Measurements from ENCODE around the gene ARHGEF38.

ARHGEF38 gene

DNA sequence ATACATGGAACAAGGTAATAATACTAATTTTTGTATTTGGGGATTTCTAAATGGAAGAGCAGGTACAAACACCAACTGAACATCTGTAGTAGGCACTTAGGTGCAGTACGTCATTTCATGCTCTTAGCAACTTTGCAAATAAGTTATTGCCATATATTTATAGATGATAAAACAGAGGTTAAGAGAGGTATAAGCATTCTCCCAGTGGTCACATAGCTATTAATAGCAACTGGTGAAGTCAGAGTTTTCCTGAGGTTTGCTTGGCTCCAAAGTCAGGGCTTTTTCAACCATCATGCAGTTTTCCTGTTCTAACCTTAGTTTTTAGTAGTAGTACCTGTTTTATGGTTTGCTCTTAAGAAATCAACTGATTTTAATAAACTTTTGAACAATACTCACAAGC is 10.9 kb downstream of the ARHGEF38 start:
- no peak overlapping the region for H3K9ac ChIP-seq (ENCODE audit: low read length)
- no peak overlapping the region for H3K23ac ChIP-seq (ENCODE audit: low read length in 2 of 2)
- no peak overlapping the region for H2BK120ac ChIP-seq (ENCODE audit: low read depth, low read length)
- no peak overlapping the region for H3K27ac ChIP-seq (ENCODE audit: low read length, poor library complexity, severe bottlenecking)
- no peaks in the 10 kb centered on the region for H3K9me3 ChIP-seq (ENCODE audit: control insufficient read depth, low read length)
- no peak overlapping the region for H2BK15ac ChIP-seq (ENCODE audit: low read depth, poor library complexity, severe bottlenecking)
- H3K18ac ChIP-seq (ENCODE audit: low read depth in 1 of 2, low read length in 2 of 2) = no peak overlapping the region
- H3K4me2 ChIP-seq (ENCODE audit: low read length, poor library complexity, severe bottlenecking) = no peak overlapping the region
- no peak overlapping the region for H2BK5ac ChIP-seq (ENCODE audit: low read depth, low read length, poor library complexity, severe bottlenecking)
- H4K8ac ChIP-seq (ENCODE audit: low read length) = no peak overlapping the region
- DNase-seq = no peak
- no peaks in the 10 kb centered on the region for H3K27me3 ChIP-seq (ENCODE audit: control insufficient read depth in 1 of 2, insufficient read depth in 1 of 2, low read length in 2 of 2)
- no peak overlapping the region for H3K4ac ChIP-seq (ENCODE audit: low read depth in 1 of 2, low read length in 2 of 2)
- no peaks in the 10 kb centered on the region for H3K36me3 ChIP-seq (ENCODE audit: control insufficient read depth in 1 of 2, insufficient read depth in 2 of 2, low read depth in 1 of 2, low read length in 2 of 2)
- no peak overlapping the region for H3K4me3 ChIP-seq (ENCODE audit: insufficient read depth in 1 of 2, low read depth in 1 of 2, low read length in 2 of 2)
- no peak overlapping the region for H4K91ac ChIP-seq (ENCODE audit: low read length)
- no peak overlapping the region for H2AK5ac ChIP-seq (ENCODE audit: low read length, severe bottlenecking)
- H2BK12ac ChIP-seq (ENCODE audit: low read length in 2 of 2) = no peak overlapping the region
- no peak overlapping the region for H3K14ac ChIP-seq (ENCODE audit: low read length in 2 of 2)
- no peaks in the 10 kb centered on the region for H3K79me1 ChIP-seq (replicated peaks; ENCODE audit: low read length, poor library complexity, severe bottlenecking)
- H2AFZ ChIP-seq (ENCODE audit: low read depth, low read length) = no peak overlapping the region
- H3K4me1 ChIP-seq (ENCODE audit: control insufficient read depth, insufficient read depth, low read depth, low read length) = peaks cover 2% of the 10 kb centered on the region
- no CpG with 5 or more reads among the region's 1 CpG for WGBS

DNA sequence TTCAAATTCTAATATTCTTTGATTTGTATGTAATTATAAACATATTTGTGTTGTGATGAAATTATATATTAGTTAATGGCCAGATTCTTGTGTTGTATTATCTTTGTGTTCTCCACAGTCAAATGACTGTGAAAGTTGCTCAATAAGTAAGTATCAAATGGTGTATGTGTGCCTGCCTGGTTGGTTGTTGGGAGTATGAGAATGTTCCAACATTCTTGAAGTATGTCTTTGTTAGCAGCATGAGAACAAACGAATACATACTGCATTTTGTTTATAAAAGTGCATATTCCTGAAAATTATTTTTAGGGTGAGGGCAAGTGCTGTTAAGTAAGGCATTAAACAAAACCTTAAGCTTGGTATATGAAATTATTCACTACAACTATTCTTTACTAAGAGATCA is 16.2 kb downstream of the ARHGEF38 start:
- Histone ChIP-seq H4K8ac (ENCODE audit: low read length) (no peak overlapping the region), H3K9ac (ENCODE audit: low read length) (no peak overlapping the region), H4K91ac (ENCODE audit: low read length) (no peak overlapping the region), H2BK15ac (ENCODE audit: low read depth, poor library complexity, severe bottlenecking) (no peak overlapping the region), H2AFZ (ENCODE audit: low read depth, low read length) (no peak overlapping the region), H3K4ac (ENCODE audit: low read depth in 1 of 2, low read length in 2 of 2) (no peak overlapping the region), H3K14ac (ENCODE audit: low read length in 2 of 2) (no peak overlapping the region), H3K27me3 (ENCODE audit: control insufficient read depth in 1 of 2, insufficient read depth in 1 of 2, low read length in 2 of 2) (no peaks in the 10 kb centered on the region), H2BK12ac (ENCODE audit: low read length in 2 of 2) (no peak overlapping the region), H3K4me2 (ENCODE audit: low read length, poor library complexity, severe bottlenecking) (no peak overlapping the region), H2BK120ac (ENCODE audit: low read depth, low read length) (no peak overlapping the region), H3K18ac (ENCODE audit: low read depth in 1 of 2, low read length in 2 of 2) (no peak overlapping the region), H2AK5ac (ENCODE audit: low read length, severe bottlenecking) (no peak overlapping the region), H2BK5ac (ENCODE audit: low read depth, low read length, poor library complexity, severe bottlenecking) (no peak overlapping the region), H3K79me1 (replicated peaks; ENCODE audit: low read length, poor library complexity, severe bottlenecking) (no peaks in the 10 kb centered on the region), H3K36me3 (ENCODE audit: control insufficient read depth in 1 of 2, insufficient read depth in 2 of 2, low read depth in 1 of 2, low read length in 2 of 2) (no peaks in the 10 kb centered on the region), H3K9me3 (ENCODE audit: control insufficient read depth, low read length) (no peaks in the 10 kb centered on the region), H3K23ac (ENCODE audit: low read length in 2 of 2) (no peak overlapping the region), H3K4me3 (ENCODE audit: insufficient read depth in 1 of 2, low read depth in 1 of 2, low read length in 2 of 2) (no peak overlapping the region), H3K4me1 (ENCODE audit: control insufficient read depth, insufficient read depth, low read depth, low read length) (no peaks in the 10 kb centered on the region), H3K27ac (ENCODE audit: low read length, poor library complexity, severe bottlenecking) (no peak overlapping the region)
- DNase-seq = no peak
- no CpG with 5 or more reads among the region's 1 CpG for WGBS

DNA sequence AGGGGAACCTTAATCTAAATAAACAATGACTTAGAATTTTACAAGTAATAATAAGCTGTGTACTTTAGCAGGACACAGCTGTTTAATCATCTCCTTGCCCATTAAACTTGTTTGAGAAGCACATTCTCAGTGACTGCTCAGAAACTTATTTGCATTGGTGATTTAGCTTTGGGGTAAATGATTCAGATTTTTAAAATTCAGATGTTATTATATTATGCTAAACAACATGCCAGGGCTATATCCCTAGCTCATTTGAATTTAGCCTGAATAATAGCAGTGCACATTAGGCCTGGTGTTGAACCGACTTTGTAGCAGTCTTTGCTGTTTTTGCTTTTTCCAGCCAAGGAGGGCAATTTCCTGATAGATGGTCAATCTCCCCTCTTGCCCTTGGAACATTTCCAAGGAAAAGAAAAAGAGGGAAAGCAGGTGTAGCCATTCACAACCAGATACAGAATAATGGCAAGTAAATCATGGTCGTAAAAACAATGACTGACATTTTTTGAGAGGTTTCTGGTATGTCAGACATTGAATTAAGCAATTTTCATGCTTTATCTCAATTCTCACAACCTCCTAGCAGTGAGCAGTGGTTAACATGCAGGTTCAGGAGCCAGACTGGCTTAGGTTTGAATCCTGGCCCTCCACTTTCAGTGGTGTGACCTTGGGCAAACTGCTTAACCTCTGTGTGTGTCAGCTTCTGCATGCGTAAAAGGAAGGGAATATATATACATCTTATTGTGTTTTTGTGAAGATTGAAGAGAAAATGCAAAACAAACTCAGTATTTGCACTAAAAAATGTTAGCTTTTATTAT is 16.8 kb downstream of the ARHGEF38 start:
- no peak for DNase-seq
- Histone ChIP-seq H2AFZ (ENCODE audit: low read depth, low read length) (no peak overlapping the region), H3K18ac (ENCODE audit: low read depth in 1 of 2, low read length in 2 of 2) (no peak overlapping the region), H3K4ac (ENCODE audit: low read depth in 1 of 2, low read length in 2 of 2) (no peak overlapping the region), H3K4me1 (ENCODE audit: control insufficient read depth, insufficient read depth, low read depth, low read length) (no peaks in the 10 kb centered on the region), H3K14ac (ENCODE audit: low read length in 2 of 2) (no peak overlapping the region), H3K4me3 (ENCODE audit: insufficient read depth in 1 of 2, low read depth in 1 of 2, low read length in 2 of 2) (no peak overlapping the region), H3K27ac (ENCODE audit: low read length, poor library complexity, severe bottlenecking) (no peak overlapping the region), H4K8ac (ENCODE audit: low read length) (no peak overlapping the region), H4K91ac (ENCODE audit: low read length) (no peak overlapping the region), H3K36me3 (ENCODE audit: control insufficient read depth in 1 of 2, insufficient read depth in 2 of 2, low read depth in 1 of 2, low read length in 2 of 2) (no peaks in the 10 kb centered on the region), H2BK12ac (ENCODE audit: low read length in 2 of 2) (no peak overlapping the region), H2AK5ac (ENCODE audit: low read length, severe bottlenecking) (no peak overlapping the region), H2BK15ac (ENCODE audit: low read depth, poor library complexity, severe bottlenecking) (no peak overlapping the region), H2BK120ac (ENCODE audit: low read depth, low read length) (no peak overlapping the region), H2BK5ac (ENCODE audit: low read depth, low read length, poor library complexity, severe bottlenecking) (no peak overlapping the region), H3K27me3 (ENCODE audit: control insufficient read depth in 1 of 2, insufficient read depth in 1 of 2, low read length in 2 of 2) (no peaks in the 10 kb centered on the region), H3K79me1 (replicated peaks; ENCODE audit: low read length, poor library complexity, severe bottlenecking) (no peaks in the 10 kb centered on the region), H3K23ac (ENCODE audit: low read length in 2 of 2) (no peak overlapping the region), H3K9ac (ENCODE audit: low read length) (no peak overlapping the region), H3K9me3 (ENCODE audit: control insufficient read depth, low read length) (no peaks in the 10 kb centered on the region), H3K4me2 (ENCODE audit: low read length, poor library complexity, severe bottlenecking) (no peak overlapping the region)
- 70% methylated on average over 2 of the region's 3 CpGs for WGBS

DNA sequence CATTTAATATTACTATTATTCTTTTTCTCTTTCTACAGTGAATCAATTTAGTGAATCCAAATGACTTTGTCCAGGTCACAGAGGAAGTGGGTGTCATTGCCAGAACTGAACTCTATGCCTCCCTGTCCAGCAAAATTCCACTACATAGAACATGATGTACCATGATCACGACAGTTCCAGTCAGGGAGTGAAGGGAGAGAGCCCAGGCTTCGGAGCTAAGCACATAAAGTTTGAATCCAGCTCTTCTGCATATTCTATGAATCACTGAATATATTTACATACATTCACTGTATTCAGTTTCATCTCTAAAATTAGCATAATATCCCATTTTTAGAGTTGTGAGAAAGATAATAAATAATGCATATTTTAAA is 17.4 kb downstream of the ARHGEF38 start:
- Histone ChIP-seq H3K36me3 (ENCODE audit: control insufficient read depth in 1 of 2, insufficient read depth in 2 of 2, low read depth in 1 of 2, low read length in 2 of 2) (no peaks in the 10 kb centered on the region), H3K9ac (ENCODE audit: low read length) (no peak overlapping the region), H2BK15ac (ENCODE audit: low read depth, poor library complexity, severe bottlenecking) (no peak overlapping the region), H2AFZ (ENCODE audit: low read depth, low read length) (no peak overlapping the region), H3K23ac (ENCODE audit: low read length in 2 of 2) (no peak overlapping the region), H3K4me3 (ENCODE audit: insufficient read depth in 1 of 2, low read depth in 1 of 2, low read length in 2 of 2) (no peak overlapping the region), H4K8ac (ENCODE audit: low read length) (no peak overlapping the region), H3K27me3 (ENCODE audit: control insufficient read depth in 1 of 2, insufficient read depth in 1 of 2, low read length in 2 of 2) (no peaks in the 10 kb centered on the region), H2BK120ac (ENCODE audit: low read depth, low read length) (no peak overlapping the region), H3K4ac (ENCODE audit: low read depth in 1 of 2, low read length in 2 of 2) (no peak overlapping the region), H3K27ac (ENCODE audit: low read length, poor library complexity, severe bottlenecking) (no peak overlapping the region), H3K4me2 (ENCODE audit: low read length, poor library complexity, severe bottlenecking) (no peak overlapping the region), H4K91ac (ENCODE audit: low read length) (no peak overlapping the region), H3K14ac (ENCODE audit: low read length in 2 of 2) (no peak overlapping the region), H3K9me3 (ENCODE audit: control insufficient read depth, low read length) (no peaks in the 10 kb centered on the region), H2BK5ac (ENCODE audit: low read depth, low read length, poor library complexity, severe bottlenecking) (no peak overlapping the region), H2BK12ac (ENCODE audit: low read length in 2 of 2) (no peak overlapping the region), H2AK5ac (ENCODE audit: low read length, severe bottlenecking) (no peak overlapping the region), H3K18ac (ENCODE audit: low read depth in 1 of 2, low read length in 2 of 2) (no peak overlapping the region), H3K4me1 (ENCODE audit: control insufficient read depth, insufficient read depth, low read depth, low read length) (no peaks in the 10 kb centered on the region), H3K79me1 (replicated peaks; ENCODE audit: low read length, poor library complexity, severe bottlenecking) (no peaks in the 10 kb centered on the region)
- WGBS = 55% methylated on average over 2 of the region's 2 CpGs
- no peak for DNase-seq
